ENCODE data around the gene ENTHD1. TPM values are rescaled to one million over a fixed set of nuclear protein-coding genes. Genes with fewer than 3 reads are reported as not detected.

The ENTHD1 gene
- total RNA-seq, 3 donors from 2014 or later, result not detected

GRCh38 chr22:39773503-39773902 is 120.1 kb downstream of the ENTHD1 start:
- intact Hi-C loops (cut with DNase I; ENCODE audit: low total_unique reads), result no loop called here
- H3K4me1 ChIP-seq, result no peaks in the 10 kb centered on the region
- H3K4me3 ChIP-seq, result no peak overlapping the region
- TF ChIP-seq POLR2AphosphoS5 (IDR thresholded peaks at IDR 0.05), result no peak
- TF ChIP-seq, protein P1, sequence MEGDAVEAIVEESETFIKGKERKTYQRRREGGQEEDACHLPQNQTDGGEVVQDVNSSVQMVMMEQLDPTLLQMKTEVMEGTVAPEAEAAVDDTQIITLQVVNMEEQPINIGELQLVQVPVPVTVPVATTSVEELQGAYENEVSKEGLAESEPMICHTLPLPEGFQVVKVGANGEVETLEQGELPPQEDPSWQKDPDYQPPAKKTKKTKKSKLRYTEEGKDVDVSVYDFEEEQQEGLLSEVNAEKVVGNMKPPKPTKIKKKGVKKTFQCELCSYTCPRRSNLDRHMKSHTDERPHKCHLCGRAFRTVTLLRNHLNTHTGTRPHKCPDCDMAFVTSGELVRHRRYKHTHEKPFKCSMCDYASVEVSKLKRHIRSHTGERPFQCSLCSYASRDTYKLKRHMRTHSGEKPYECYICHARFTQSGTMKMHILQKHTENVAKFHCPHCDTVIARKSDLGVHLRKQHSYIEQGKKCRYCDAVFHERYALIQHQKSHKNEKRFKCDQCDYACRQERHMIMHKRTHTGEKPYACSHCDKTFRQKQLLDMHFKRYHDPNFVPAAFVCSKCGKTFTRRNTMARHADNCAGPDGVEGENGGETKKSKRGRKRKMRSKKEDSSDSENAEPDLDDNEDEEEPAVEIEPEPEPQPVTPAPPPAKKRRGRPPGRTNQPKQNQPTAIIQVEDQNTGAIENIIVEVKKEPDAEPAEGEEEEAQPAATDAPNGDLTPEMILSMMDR (IDR thresholded peaks at IDR 0.05), result no peak
- TF ChIP-seq POLR2A (IDR thresholded peaks at IDR 0.05), result no peak
- H3K27ac ChIP-seq, result no peak overlapping the region
- no peaks in the 10 kb centered on the region for H3K9me3 ChIP-seq
- H3K27me3 ChIP-seq, result no peaks in the 10 kb centered on the region
- no peaks in the 10 kb centered on the region for H3K36me3 ChIP-seq
- DNase-seq (ENCODE audit: low spot score in 2 of 2), result no peak

DNA sequence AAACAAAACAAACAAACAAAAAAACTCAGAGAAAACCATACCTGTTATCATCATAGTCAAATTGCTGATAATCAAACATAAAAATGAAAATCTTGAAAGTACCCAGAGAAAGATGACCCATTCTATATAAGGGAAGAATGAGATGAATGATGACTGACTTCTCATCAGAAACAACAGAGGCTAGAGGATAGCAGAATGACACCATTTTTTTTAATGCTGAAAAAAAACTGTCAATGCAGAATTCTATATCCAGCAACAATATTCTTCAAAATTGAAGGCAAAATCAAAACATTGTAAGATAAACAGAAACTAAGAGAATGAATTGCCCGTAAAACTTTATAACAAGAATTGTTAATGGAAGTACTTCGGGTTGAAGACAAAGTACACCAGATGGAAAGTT is 122.1 kb downstream of the ENTHD1 start:
- Histone ChIP-seq H3K27ac (no peak overlapping the region), H3K4me1 (no peaks in the 10 kb centered on the region), H3K9me3 (no peaks in the 10 kb centered on the region), H3K27me3 (no peaks in the 10 kb centered on the region), H3K36me3 (no peaks in the 10 kb centered on the region), H3K4me3 (no peak overlapping the region)
- TF ChIP-seq POLR2AphosphoS5 (IDR thresholded peaks at IDR 0.05), result no peak
- no peak for TF ChIP-seq POLR2A (IDR thresholded peaks at IDR 0.05)
- TF ChIP-seq, protein P1 (IDR thresholded peaks at IDR 0.05), result no peak
- no peak for DNase-seq (ENCODE audit: low spot score in 2 of 2)
- intact Hi-C loops (cut with DNase I; ENCODE audit: low total_unique reads), result no loop called here

- H3K4me1 ChIP-seq, result no peaks in the 10 kb centered on the region
- no peaks in the 10 kb centered on the region for H3K27me3 ChIP-seq
- DNase-seq (ENCODE audit: low spot score in 2 of 2), result no peak
- no peaks in the 10 kb centered on the region for H3K9me3 ChIP-seq
- no peaks in the 10 kb centered on the region for H3K36me3 ChIP-seq
- TF ChIP-seq, protein P1 (IDR thresholded peaks at IDR 0.05), result no peak
- TF ChIP-seq POLR2A (IDR thresholded peaks at IDR 0.05) (no peak), POLR2AphosphoS5 (IDR thresholded peaks at IDR 0.05) (no peak)
- H3K4me3 ChIP-seq, result no peak overlapping the region
- intact Hi-C loops (cut with DNase I; ENCODE audit: low total_unique reads), result no loop called here
- H3K27ac ChIP-seq, result no peak overlapping the region
These were observed 127.9 kb downstream of the ENTHD1 start for GRCh38 chr22:39765661-39766060.

- DNase-seq (ENCODE audit: low spot score in 2 of 2), result no peak
- Histone ChIP-seq H3K27ac (no peak overlapping the region), H3K36me3 (no peaks in the 10 kb centered on the region), H3K4me1 (no peaks in the 10 kb centered on the region), H3K27me3 (no peaks in the 10 kb centered on the region), H3K9me3 (no peaks in the 10 kb centered on the region), H3K4me3 (no peak overlapping the region)
- intact Hi-C loops (cut with DNase I; ENCODE audit: low total_unique reads), result no loop called here
- TF ChIP-seq POLR2A (IDR thresholded peaks at IDR 0.05) (no peak), POLR2AphosphoS5 (IDR thresholded peaks at IDR 0.05) (no peak)
- TF ChIP-seq, protein P1 (IDR thresholded peaks at IDR 0.05), result no peak
These were observed 128.5 kb downstream of the ENTHD1 start for GRCh38 chr22:39765046-39765445.

DNA sequence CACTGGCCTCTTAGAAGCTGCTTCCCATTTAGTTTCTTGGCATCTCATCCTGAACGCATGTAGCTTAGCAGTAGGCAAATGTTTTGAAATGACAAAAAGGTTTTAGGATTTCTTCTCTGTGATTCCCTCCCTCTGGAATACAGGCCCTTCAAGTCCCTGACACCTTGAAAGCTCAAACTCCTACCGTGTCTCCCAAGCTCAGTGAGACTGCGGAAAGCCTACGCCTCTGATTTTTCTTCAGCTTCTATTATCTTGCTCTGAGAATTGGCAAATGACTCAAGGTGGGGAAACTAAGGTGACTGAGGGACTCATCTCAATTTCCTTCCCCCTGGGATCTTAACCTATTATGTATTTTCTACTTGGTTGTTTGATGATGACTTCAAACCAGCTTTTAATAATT is 130.3 kb downstream of the ENTHD1 start:
- TF ChIP-seq POLR2A (IDR thresholded peaks at IDR 0.05) (no peak), POLR2AphosphoS5 (IDR thresholded peaks at IDR 0.05) (no peak)
- TF ChIP-seq, protein P1 (IDR thresholded peaks at IDR 0.05), result no peak
- intact Hi-C loops (cut with DNase I; ENCODE audit: low total_unique reads), result no loop called here
- DNase-seq (ENCODE audit: low spot score in 2 of 2), result no peak
- no peaks in the 10 kb centered on the region for H3K9me3 ChIP-seq
- no peak overlapping the region for H3K27ac ChIP-seq
- no peaks in the 10 kb centered on the region for H3K4me1 ChIP-seq
- H3K36me3 ChIP-seq, result no peaks in the 10 kb centered on the region
- no peaks in the 10 kb centered on the region for H3K27me3 ChIP-seq
- no peak overlapping the region for H3K4me3 ChIP-seq

Data from breast epithelium (tissue), 4 donors.